ENCODE data around the gene AGER.

The AGER gene

DNA sequence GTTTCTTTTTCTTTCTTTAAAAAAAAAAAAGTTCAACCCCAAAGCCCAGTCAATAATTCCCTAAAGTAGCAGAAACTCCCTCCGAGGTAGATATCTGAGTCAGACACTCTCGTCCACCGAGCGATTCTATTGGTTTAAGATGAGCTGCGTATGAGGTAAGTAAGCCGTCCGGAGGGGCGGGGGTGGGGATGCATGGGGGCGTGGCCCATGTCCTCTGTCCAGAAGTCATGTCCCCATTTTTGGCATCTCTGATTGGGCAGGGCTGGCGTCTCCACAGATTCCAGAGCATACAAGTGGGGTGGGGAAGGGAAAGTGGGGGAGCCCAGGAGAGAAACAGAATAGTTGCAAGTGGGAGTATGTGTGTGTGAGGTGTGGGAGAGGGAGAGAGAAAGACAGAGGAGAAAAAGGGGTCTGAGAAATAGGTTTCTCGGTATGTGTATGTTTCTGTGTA, 1.7 kb upstream of the AGER start:
- peak; percentile 57 to 74 for DNase-seq

DNA sequence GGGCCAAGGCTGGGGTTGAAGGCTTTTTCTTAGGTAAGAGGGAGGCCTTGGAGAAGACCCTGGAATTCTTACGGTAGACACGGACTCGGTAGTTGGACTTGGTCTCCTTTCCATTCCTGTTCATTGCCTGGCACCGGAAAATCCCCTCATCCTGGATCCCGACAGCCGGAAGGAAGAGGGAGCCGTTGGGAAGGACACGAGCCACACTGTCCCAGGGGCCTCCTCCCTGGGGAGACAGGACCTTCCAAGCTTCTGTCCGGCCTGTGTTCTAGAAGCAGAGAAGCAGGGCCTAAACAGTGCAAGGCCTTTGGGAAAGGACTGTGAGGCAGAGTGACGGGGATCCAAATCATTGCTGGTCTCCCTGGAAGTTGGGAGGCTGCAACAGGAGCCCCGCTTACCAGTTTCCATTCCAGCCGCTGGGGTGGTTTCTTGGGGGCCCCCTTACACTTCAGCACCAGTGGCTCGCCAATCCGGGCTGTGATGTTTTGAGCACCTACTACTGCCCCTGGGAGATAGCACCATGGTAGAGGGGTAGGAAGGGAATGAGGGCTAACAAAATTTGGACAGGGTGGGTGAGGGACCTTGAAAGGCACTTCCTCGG, 470 bp downstream of the AGER start:
- no peak for DNase-seq

DNA sequence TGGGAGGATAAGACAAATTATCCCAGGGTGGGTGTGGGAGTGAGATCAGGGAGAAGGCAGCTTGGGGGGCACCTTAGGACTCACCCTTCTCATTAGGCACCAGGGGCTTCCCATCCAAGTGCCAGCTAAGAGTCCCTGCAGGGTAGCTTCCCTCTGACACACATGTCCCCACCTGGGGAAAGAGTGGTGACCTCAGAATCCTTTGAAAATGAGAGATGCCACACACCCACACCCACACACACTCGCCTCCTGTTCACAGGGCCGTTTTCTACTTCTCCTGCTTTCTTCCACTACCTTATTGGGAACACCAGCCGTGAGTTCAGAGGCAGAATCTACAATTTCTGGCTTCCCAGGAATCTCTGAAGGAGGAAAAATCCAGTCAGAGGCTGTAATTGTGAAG, 1.0 kb downstream of the AGER start:
- DNase-seq, result no peak

DNA sequence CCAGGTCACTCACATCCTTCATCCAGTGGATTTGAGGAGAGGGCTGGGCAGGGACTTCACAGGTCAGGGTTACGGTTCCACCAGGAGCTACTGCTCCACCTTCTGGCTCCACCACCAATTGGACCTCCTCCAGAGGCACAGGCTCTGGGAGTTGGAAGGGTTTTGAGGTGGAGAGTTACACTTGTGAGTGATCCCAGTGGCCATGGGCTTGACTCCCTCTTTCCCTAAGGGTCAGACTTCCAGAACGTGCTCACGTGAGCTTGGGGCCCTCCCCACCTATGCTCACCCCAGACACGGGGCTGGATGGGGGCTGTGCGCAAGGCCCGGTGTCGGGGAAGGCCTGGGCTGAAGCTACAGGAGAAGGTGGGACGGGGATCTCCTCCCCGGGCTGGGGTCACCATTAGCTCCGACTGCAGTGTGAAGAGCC, 1.5 kb downstream of the AGER start:
- DNase-seq, result no peak

DNA sequence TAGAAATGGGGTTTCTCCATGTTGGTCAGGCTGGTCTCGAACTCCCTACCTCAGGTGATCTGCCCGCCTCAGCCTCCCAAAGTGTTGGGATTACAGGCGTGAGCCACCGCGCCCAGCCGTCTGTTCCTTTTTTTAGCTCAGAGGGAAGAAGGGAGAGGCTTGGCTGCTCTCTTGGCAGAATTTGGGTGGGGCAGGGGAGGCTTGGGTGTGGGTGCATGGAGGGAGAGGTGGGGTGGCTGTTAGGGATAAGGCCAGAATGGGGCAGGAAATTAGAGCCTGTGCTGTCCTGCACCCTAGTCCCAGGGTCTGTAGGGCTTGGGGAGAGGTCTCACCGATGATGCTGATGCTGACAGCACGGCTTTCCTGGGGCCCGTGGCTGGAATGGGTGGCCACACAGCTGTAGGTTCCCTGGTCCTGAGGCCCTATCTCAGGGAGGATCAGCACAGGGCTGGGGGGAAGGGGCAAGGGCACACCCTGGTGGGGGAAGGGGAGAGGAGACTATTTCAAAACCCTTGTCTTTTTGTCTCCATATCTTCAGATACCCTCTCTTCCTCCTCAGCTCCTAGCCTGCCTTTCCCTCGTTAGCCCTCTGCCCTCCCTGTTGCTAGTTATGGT, 2.0 kb downstream of the AGER start:
- DNase-seq, result no peak

DNA sequence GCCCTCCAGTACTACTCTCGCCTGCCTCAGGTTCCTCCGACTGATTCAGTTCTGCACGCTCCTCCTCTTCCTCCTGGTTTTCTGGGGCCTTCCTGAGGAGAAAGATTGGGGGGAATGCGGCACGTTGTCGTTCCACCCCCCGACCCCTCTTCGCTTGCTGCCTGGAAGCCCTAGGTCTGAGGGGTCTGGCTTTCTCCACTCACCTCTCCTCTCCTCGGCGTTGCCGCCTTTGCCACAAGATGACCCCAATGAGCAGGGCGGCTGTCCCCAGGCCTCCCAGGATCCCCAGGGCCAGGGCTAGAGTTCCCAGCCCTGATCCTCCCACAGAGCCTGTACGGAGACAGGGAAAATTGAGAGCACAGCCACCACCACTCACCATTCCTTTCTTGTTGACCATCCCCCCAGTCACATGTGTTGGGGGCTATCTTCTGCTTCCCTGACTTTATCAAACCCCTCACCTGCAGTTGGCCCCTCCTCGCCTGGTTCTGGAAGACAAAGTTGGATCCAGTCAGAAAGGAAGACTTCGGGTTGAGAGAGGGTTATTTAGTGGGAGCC, 2.8 kb downstream of the AGER start:
- DNase-seq, result no peak

DNA sequence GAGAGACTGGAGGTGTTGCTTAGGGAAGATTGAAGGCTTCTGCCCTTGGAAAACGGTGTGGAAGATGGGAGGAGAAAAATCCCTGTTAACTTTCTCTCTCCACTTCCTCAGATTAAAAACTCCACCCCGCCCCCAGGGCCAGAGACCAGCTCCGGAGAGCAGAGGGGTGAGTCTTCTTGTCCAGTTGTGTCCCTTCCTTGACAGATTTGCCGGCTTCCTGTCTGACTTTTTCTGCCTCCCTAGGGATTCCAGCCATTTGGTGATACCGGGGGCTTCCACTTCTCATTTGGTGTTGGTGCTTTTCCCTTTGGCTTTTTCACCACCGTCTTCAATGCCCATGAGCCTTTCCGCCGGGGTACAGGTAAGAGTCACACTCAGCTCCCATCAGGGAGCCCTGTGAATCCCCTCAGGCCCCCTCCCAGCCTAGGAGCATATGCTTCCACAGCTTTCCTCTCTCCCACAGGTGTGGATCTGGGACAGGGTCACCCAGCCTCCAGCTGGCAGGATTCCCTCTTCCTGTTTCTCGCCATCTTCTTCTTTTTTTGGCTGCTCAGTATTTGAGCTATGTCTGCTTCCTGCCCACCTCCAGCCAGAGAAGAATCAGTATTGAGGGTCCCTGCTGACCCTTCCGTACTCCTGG, 4.2 kb downstream of the AGER start:
- no peak for DNase-seq

DNA sequence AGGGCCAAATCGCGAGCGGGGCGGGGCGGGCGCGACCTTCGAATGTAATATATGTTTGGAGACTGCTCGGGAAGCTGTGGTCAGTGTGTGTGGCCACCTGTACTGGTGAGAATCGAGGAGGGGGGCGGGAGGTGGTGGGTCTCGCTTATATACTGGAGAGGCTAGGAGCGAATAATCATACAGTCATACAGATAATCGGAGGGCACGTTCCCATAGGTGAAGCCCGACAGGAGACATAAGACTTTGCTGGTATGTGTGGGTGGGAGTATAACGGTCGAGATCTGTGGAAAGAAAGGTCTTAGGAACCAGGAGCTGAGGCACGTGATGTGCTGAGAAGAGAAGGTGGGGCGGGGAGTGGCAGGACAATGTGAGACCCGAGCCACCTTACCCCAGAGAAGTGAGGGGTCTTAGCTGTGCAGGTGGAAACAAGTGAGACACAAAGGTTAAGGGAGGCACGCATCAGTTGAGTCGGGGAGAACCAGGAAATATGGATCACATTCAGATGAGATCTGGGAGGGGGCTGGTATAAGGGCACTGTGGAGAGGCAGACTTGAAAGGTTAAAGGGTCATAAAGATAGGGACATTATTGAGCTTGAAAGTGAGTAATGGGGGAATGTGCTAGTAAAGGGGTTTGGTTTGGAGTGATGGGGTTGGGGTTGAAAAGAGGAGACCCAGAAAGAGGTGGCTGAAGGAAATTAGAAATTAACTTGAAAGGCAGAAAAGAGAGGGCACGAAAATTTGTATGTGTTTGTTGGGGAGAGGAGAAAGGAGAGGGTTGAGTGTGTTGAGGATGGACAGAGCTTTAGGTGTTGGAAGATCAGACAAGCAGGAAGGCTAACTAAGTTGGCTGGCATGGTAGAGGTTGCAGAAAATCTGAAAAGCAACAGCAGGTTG, 5.3 kb downstream of the AGER start:
- no peak for DNase-seq

DNA sequence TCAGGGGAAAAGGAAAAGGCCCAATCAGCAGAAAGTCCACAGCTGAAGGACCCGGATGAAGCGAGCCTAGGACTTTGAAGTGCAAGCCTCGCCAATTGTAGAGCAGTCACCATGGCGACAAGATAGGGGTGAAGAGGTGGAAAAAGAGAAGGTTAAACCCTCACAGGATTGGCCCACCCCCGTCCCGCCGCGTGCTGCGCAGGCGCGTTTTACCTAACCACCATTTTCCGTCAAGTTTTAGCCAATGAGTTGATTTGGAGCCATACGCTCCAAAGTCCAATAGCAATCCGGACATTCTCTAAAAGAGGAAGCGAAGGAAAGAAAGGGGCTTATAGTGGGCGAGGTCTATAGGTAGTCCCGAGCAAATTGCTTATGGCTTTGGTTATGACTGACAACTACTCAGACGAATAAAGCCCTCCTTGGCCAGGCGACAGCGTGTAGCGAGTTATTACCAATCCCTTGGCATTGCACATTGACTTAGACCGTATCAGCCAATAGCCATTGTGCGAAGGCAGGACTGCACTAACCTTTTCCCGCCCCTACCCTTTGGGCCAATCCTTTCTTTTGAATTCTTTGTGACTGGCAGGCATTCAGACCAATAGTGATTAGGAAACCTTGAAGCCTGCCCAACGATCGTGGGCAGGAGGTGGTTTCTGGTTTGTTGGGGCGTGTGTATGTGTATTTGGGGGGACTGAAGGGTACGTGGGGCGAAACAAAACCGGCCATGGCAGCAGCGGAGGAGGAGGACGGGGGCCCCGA, 6.1 kb downstream of the AGER start, which contains the start of gene RNF5:
Gene RNF5, plus strand, starts transcription at position 618 of the 759 bp plus-strand sequence. Its CDS starts 107 bp downstream, at position 725.
- DNase-seq, result peak; percentile 98 to 99

DNA sequence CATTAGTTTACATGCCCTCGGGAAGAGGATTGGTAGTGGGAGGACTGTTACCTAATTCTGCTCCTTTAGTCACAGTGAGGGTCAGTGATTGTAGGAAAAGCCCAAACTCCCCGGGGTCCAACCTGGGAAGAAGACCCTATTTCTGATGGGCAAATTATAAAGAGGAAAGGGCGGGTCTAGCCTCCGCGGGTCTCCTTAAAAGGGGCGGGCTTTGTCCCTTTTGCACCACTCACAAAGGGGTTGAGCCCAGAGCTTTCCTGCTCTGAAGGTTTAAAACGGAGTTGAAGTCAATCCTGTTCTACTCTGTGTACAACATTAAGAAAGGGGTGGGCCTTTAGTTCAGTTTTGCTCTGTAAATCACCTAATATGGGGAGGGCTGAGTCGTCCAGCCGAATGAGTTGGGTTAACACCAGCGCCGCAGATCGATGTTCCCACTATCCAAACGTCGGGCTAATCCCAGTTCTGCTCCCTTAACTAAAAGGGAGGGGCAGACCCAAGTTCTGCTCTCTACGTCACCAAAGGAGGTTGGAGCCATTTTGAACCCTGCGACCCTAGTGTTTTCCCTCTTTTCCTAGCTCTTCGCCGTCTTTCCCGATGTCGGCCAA, 6.8 kb downstream of the AGER start:
- peak; percentile 50 to 69 for DNase-seq

DNA sequence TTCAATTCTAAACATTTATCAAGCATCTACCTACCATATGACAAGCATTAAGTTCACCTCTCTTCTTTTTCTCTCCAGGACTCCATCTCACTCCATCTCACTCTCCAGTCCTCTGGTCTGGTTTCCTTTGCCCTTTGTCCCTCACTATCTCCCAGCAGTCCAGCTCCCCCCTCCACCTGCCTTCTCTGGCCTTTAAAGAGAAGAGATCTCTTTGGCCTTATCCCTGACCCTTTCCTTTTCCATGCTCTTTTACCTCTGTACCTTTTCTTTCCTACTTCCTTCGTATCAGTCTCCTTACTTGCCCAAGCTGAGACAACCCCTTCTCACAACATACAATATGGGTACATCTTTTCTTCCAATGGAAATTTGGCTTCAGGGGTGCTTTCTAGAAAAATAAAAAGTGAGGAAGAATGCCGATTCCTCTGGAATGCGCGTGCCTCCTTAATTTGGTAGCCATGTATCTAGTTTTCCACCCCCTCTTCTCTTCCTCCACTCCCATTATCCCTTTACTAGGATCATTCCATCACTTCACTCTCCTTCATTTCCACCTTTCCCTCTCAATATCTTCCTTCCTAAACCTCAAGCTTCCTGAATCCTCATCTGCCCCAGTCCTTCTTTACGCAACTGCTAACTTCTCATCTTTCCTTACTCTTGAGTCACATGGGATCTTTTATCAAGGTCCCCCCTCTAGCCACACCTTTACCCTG, 7.4 kb downstream of the AGER start:
- DNase-seq, result no peak

DNA sequence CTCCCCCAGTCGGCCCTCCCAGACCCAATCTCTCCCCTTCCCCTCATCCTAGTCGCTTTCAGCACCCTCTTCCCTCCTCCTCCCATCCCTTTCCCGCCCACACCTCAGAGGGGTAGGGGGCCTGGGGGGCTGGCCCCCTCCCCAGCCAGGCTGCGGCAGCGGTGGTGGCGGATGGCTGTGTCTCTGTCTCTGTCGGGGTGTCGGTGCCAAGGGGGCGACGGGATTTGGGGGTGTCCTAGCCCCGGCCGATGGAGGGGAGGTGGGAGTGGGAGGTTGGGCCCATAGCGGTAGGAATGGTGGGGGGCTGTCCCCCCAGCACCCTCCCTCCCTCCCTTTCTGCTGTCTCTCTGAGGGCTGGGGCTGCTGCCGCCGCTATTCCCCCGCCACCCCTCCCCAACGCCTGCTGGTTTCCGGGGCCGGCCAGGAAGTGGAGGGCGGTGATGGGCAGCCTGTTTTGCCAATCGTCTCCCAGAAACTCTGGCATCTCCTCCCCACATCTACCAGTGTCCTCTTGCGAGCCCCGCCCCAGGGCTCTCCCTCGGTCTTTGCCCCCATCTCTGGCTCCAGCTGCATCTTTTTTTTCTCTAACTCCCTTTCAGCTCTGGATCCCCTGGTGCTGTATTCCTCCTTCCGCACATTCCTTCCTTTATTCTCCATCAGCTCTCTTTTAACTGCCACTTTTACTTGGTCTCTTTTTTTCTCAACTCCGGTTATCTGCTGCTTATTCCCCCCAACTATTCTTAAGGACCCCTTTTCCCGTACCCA, 8.2 kb downstream of the AGER start, which contains the start of gene AGPAT1:
Gene AGPAT1, minus strand, starts transcription at position 374 of the 765 bp plus-strand sequence. CDS start 4,588 bp downstream, outside the sequence.
- DNase-seq, result peak; percentile 96

DNA sequence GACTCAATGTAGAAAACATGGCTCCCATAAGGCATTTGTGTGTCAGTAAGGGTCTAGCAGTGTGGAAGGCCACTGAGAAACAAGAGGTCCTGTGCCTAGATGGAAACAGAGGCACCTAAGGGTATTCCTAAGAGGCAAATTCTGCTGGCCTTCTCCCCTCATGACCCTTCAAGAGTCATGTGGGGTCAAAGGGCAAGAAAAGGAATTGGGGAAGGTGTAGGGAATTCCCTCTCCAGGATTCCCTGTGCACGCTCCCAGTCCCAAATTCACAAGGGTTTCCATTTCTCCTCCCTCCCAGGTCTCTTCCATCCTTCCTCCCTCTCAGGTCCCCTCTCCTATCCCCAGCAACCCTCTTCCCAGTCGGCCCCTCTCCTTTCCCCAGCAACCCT, 8.7 kb downstream of the AGER start:
- no peak for DNase-seq

DNA sequence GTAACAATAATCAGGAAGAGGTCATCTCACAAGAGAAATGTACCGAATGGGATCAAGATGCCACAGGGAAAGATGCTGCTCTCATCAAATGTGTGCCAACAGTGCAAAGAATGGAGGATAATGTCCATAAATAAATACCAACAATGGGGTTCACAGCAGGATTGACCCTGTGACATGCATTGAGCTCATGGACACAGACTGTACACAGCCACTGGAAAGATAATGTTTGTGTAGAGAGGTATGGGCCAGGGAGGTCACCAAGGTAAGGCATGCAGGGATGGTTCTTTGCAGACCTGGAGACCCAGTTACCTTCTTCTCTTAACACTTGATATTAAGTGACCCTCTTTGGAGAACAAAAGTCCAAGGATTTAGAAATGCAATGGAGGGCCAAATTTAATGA, 9.6 kb downstream of the AGER start:
- DNase-seq, result no peak

DNA sequence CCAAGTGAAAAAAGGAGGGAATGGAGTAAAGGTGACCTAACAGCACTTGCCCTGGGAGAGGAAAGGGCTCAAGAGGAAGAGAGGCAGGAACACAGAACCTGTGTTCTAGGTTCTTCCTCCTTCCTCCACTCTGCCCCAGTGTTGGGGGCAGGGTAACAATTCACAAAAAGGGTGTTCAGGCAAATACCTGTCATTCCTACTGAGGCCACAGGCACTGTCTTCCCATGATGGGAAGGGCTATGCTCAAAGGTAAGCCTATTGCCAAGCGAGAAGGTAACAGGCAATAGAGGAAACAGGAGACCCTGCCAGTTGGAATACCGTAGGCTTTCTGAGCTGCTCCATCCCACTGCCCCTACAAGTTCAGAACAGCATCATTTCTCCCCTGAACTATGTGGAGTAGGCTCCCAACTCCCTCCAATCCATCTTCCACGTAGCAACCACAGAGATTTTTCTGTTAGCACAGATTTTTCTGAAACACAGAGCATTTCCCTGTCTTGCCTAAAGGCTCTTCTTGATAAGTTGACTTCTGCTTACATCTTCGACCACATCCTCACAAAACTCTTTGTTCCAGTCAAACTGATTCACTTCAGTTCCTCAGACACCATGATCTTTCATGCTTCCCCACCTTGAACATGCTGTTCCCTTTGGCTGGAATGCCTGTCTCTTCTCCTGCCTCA, 10.9 kb downstream of the AGER start:
- no peak for DNase-seq

DNA sequence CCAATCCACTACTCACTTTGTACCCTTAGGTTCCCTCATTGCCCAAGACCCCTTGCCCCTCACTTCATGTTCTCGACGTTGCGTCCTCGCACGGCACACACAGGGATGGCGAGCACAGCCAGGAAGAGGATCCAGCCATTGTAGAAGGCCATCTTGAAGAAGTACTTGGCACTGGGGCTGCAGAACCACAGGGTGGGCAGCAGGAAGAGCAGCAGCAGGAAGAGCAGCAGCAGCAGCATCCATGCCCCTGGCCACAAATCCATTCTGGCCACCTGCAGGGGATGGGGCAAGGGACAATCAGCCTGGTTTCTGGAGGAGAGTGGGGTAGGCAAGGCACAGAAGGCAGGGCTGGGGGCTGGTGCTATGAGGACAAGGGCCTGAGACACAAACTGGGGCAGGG, 12.8 kb downstream of the AGER start:
- no peak for DNase-seq

DNA sequence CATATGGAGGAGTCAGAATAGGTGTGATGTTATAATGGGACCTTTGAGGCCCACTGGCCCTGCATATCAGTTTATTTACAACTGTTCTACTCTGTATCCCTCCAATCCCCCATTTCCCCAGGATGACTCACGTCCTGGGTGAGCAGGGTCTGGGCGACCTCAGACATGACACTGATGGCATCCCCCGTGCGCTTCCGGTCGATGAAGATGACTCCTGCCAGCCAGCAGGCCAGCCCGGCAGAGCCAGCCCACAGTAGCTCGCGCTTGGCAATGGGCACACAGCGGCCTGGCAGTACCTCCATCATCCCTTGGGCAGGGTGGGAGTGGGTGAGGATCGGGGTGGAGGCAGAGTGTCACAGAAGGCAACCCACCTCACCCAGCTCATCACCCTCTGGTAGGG, 13.8 kb downstream of the AGER start:
- no peak for DNase-seq

DNA sequence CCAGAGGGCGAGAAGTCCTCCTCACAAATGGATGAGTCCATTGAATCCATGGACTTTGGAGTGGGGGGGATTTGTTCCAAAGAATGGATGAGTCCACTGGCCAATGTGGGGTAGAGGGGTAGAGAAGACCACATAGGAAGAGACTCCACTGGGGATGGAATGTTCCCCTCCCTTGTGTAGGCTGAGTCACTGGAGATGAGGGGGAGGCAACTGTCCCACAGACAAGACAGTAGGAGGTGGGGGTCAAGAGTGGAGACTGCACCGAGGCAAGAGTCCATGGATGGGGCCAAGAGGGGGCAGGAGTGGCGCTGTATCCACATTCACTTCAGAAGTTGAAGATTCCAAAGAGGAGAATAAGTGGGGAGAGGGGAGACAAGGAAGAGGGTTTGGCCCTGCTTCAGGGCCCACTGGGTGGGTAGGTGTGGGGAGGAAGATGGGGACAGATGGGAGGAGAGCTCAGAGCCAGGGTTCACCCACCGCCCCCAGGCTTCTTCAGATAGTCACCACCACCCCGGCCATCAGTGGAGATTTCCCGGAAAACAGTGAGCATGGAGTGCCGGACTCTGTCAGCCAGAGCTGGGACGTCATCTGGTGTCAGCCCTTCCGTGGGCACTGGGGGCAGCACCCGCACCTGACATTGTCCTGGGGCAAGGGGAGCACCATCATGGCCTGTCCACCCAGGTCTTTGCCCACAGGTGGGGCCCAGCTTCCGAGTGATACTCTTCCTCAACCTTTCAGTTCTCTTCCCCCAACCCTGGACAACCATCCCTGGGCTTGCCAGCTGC, 15.1 kb downstream of the AGER start:
- DNase-seq, result no peak

DNA sequence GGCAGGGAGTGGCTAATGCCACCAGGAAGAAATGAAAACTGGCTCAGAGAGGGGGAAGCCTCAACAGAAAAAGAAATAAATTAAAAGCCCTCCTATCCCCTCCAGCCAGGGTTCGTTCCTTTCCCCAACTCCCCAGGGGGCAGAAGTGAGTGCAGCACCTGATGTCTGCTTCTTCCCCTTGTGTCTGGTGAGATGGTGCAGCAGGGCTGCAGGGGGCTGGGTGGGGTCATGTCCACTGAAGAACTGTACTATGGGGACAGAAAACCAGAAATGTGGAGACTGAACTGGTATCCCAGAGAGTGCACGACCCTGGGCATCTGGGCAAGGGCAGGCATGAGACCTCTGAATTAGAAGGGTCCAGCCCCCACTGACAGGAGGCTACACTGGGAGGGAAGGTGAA, 15.7 kb downstream of the AGER start:
- no peak for DNase-seq

All from CD4-positive, alpha-beta T cell treated with Interleukin-1 beta for 1 hour (primary cell).